CD4-positive, alpha-beta T cell (primary cell): ENCODE measurements around the gene TMX1. TPM values are rescaled to one million over a fixed set of nuclear protein-coding genes. Genes with fewer than 3 reads are reported as not detected.

Experiments
- ATAC-seq: fragments of 200-7000 bp; cut with Tn5 transposase; one replicate; pipeline ENCODE4 v1.10.0; 2022; ENCODE audit warnings: mild to moderate bottlenecking; ENCODE audit not compliant: poor library complexity
- CTCF ChIA-PET: fragments of 350-600 bp; sonication (Branson Sonifier 250); formaldehyde crosslinking; loops from one replicate; lab custom pipeline; 2021; ENCODE audit warnings: antibody characterized with exemption, inconsistent platforms; lab: Charles Lee
- POLR2A ChIA-PET: fragments of 350-600 bp; sonication (Branson Sonifier 250); formaldehyde crosslinking; loops from one replicate; lab custom pipeline; 2021; ENCODE audit warnings: antibody characterized with exemption, inconsistent platforms; lab: Charles Lee
- DNase-seq, 14 experiments: peaks; one replicate each; pipeline ENCODE4 v3.0.0-alpha.2; 2013 to 2020; ENCODE audit warnings: mixed read lengths in 2 of 14
- H3K27ac ChIP-seq, 2 donors: one replicate each; pipeline versions ENCODE4 v1.5.1 to v1.7.0; 2013; ENCODE audit warnings: low read length in 2 of 2, low read depth in 1 of 2, mild to moderate bottlenecking in 1 of 2
- H3K27me3 ChIP-seq, 2 experiments: 1 replicate in 1 of 2; 2 replicates in 1 of 2; pipeline versions ENCODE4 v1.6.1 to v1.7.0; 2013; ENCODE audit warnings: low read length in 2 of 2, control low read depth in 1 of 2, mild to moderate bottlenecking in 1 of 2, moderate library complexity in 1 of 2; ENCODE audit not compliant: insufficient read depth in 2 of 2, control insufficient read depth in 1 of 2
- H3K36me3 ChIP-seq: one replicate; pipeline ENCODE4 v1.6.1; 2013; ENCODE audit warnings: low read length, control low read depth; ENCODE audit not compliant: insufficient read depth
- H3K4me1 ChIP-seq: one replicate; pipeline ENCODE4 v1.6.1; 2013; ENCODE audit warnings: low read length, control low read depth; ENCODE audit not compliant: insufficient read depth
- H3K4me3 ChIP-seq: one replicate; pipeline ENCODE4 v1.5.1; 2013; ENCODE audit warnings: mild to moderate bottlenecking, low read length, moderate library complexity
- H3K9me3 ChIP-seq, 2 experiments: 1 replicate in 1 of 2; 2 replicates in 1 of 2; pipeline versions ENCODE4 v1.6.1 to v1.7.0; 2013; ENCODE audit warnings: low read length in 2 of 2, mild to moderate bottlenecking in 2 of 2, control low read depth in 1 of 2, moderate library complexity in 1 of 2; ENCODE audit not compliant: control insufficient read depth in 1 of 2, insufficient read depth in 1 of 2
- H3K27ac Mint-ChIP-seq: one replicate; pipeline ENCODE4 v1.8.0; 2020; ENCODE audit warnings: mixed read lengths
- H3K27me3 Mint-ChIP-seq: one replicate; pipeline ENCODE4 v1.8.0; 2021; ENCODE audit warnings: mixed read lengths
- H3K36me3 Mint-ChIP-seq: one replicate; pipeline ENCODE4 v1.8.0; 2021; ENCODE audit warnings: low read depth, mixed read lengths
- H3K4me1 Mint-ChIP-seq: one replicate; pipeline ENCODE4 v1.8.0; 2021; ENCODE audit warnings: low read depth, mixed read lengths
- H3K4me3 Mint-ChIP-seq: one replicate; pipeline ENCODE4 v1.8.0; 2020; ENCODE audit warnings: mild to moderate bottlenecking, mixed read lengths
- H3K9me3 Mint-ChIP-seq: one replicate; pipeline ENCODE4 v1.8.0; 2020; ENCODE audit warnings: mixed read lengths
- CTCF ChIP-seq: fragments of 200-600 bp; IDR thresholded peaks from one replicate; pipeline ENCODE4 v1.8.0; 2022; ENCODE audit warnings: antibody characterized with exemption, mild to moderate bottlenecking
- intact Hi-C, 2 experiments: fragments of 100-400 bp; cut with DNase I in 1 of 2; cut with micrococcal nuclease in 1 of 2; formaldehyde crosslinking; loops; one replicate each; pipeline versions ENCODE4 v1.15.1 to v1.9.0; 2023 to 2025; cut with DNase I, micrococcal nuclease
- total RNA-seq, 174 experiments: library from RNA in 2 of 174; stranded (reverse) in 2 of 174; gene quantifications; one replicate each; pipeline ENCODE4 v1.2.3 and lab custom pipeline; 2021 to 2026

Gene TMX1
- total RNA-seq, 2 experiments from 2014 or later, result 9.5 to 11.0 TPM

GRCh38 chr14:51305751-51306150, 65.7 kb downstream of the TMX1 start:
- Mint-ChIP-seq H3K4me3 (no peak overlapping the region), H3K27ac (no peak overlapping the region), H3K36me3 (no peaks in the 10 kb centered on the region), H3K4me1 (no peaks in the 10 kb centered on the region), H3K27me3 (peaks cover 10% of the 10 kb centered on the region), H3K9me3 (no peaks in the 10 kb centered on the region)
- ATAC-seq (no peak), DNase-seq (no peak)
- H3K27me3 ChIP-seq, result peaks cover 0 to 2% of the 10 kb centered on the region in 2 experiments
- ChIA-PET POLR2A (no interaction called here), CTCF (no interaction called here)
- no peak for TF ChIP-seq CTCF
- H3K27ac ChIP-seq, result no peak overlapping the region
- no peak overlapping the region for H3K4me3 ChIP-seq
- intact Hi-C loops, result no loop called here
- H3K4me1 ChIP-seq, result no peaks in the 10 kb centered on the region
- H3K36me3 ChIP-seq, result no peaks in the 10 kb centered on the region
- no peaks in the 10 kb centered on the region for H3K9me3 ChIP-seq

Other genes with a start within 250 kb of the TMX1 start
- under 1 TPM; 0.19 to 0.45 TPM for gene TRIM9, start 145.1 kb upstream of the TMX1 start, total RNA-seq